Stimulated activated naive CD4-positive, alpha-beta T cell (primary cell): Measurements from ENCODE around the gene CIAO3.

ENCODE experiments used
- DNase-seq, 6 experiments: peaks; one replicate each; lab custom pipeline; 2025; lab: John Stamatoyannopoulos, UW

Gene CIAO3

GRCh38 chr16:775236-775796 is 34.5 kb upstream of the CIAO3 start:
- DNase-seq, result no peak

DNA sequence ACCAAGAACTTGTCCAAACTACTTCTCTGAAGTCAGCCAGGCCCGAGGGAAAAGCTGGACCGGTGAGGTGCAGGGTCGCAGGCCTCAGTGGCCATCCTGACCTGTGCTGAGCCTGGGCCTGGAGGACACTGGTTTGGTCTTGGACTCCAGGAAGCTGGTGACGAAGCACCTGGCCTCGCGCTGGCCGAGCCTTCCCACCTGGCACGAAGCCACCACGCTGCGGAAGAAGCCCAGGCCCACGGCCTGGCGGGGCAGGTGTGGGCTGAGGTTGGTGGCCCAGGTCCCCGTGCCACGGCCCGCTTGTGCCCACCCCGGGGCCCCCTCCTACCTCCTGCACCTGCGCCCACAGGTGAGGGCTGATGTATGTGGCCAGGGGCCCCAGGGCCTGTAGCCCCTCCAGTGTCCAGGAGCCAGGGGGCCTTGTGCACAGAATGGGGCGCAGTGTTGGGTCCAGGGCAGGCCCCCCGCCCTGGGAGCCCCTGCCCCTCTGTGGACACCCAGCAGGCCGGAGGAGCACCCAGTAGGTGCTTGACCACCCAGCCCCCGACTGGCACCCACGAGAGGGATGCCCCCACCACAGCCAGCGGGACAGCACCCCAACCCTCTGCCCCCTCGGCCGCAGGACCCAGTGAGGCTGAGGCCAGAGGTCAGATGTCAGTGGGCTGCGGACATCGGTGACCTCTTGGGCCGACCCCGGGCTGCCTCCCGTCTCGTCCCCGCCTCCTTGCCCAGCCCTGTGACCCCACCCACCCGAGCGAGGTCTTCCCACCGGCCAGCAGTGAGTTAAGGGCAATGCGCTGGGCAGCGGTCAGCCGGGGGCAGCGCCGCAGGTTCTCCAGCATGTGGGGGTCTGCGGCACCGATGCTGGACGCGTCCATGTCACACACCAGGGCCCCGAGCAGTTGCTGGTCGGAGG is 33.5 kb upstream of the CIAO3 start:
- no peak for DNase-seq

DNA sequence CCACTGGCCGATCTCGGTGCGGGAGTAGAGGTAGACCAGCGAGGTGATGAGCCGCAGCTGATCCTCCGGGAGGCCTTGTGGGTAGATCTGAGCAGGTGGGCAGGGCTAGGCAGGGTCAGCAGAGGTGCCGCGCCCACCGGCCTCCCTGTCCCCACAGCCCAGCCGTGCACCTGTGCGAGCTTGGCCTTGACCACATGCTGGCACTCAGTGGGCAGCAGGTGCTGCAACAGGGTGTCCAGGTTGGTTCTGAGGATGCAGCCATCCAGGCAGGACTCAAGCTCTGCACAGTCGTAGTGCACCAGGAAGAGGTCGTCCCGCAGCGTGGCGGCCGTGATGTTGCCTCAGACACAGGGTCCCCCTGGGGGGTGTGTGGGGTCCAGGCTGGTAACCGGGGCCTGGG is 32.2 kb upstream of the CIAO3 start:
- no peak for DNase-seq

GRCh38 chr16:770411-770810 is 29.6 kb upstream of the CIAO3 start:
- no peak for DNase-seq

- DNase-seq, result no peak
Measured at GRCh38 chr16:769934-770333, 29.1 kb upstream of the CIAO3 start.

DNA sequence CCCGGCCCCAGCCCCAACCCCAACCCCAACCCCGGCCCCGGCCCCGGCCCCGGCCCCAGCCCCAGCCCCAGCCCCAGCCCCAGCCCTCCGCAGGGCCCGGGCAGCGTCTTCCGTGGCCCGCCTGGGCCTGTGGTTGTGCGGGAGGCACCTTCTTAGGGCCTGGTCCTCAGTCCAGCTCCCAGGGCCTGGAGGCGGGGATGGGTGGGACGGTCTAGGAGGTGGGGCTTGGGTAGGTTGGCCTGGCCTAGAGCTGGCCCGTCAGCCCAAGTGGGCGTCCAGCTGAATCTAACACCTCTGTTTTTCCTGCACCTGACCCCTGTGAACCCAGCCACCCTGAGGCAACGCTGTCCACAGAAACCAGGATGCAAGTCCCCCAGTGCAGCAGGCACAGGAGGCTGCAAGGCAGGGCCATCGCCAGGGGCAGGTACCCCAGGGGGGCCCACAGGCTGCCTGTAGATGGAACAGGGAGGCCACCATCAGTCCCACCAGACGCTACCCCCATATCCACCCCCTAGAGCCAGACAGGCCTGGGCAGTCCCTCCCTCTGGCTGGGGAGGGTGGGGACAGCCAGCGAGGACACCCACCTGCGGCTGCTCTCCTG is 28.5 kb upstream of the CIAO3 start:
- DNase-seq, result no peak

DNA sequence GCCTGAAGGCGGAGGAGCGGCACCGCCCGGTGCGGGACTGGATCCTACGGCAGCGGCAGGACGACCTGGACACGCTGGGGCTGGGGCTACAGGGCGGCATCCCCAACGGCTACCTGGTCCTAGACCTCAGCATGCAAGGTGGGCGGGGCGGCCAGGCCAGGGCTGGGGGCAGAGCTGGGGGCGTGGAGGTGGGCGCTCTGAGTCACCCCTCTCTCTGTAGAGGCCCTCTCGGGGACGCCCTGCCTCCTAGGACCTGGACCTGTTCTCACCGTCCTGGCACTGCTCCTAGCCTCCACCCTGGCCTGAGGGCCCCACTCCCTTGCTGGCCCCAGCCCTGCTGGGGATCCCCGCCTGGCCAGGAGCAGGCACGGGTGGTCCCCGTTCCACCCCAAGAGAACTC is 27.6 kb upstream of the CIAO3 start:
- no peak for DNase-seq

DNA sequence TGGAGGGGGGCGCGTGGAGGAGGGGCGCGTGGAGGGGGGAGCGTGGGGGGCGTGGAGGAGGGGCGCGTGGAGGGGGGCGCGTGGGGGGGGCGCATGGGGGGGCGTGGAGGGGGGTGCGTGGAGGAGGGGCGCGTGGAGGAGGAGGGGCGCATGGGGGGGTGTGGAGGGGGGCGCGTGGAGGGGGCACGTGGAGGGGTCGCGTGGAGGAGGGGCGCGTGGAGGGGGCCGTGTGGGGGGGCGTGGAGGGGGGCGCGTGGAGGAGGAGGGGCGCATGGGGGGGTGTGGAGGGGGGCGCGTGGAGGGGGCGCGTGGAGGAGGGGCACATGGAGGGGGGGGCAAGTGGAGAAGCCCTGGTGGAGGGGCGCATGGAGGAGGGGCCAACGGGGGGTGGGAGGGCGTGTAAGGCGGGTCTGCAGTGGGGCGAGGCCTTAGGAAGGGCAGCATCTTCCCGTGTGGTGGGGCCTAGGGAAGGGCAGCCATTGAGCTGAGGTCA is 27.0 kb upstream of the CIAO3 start:
- DNase-seq, result no peak

- DNase-seq, result no peak
Measured at GRCh38 chr16:766820-767640, 26.2 kb upstream of the CIAO3 start.

DNA sequence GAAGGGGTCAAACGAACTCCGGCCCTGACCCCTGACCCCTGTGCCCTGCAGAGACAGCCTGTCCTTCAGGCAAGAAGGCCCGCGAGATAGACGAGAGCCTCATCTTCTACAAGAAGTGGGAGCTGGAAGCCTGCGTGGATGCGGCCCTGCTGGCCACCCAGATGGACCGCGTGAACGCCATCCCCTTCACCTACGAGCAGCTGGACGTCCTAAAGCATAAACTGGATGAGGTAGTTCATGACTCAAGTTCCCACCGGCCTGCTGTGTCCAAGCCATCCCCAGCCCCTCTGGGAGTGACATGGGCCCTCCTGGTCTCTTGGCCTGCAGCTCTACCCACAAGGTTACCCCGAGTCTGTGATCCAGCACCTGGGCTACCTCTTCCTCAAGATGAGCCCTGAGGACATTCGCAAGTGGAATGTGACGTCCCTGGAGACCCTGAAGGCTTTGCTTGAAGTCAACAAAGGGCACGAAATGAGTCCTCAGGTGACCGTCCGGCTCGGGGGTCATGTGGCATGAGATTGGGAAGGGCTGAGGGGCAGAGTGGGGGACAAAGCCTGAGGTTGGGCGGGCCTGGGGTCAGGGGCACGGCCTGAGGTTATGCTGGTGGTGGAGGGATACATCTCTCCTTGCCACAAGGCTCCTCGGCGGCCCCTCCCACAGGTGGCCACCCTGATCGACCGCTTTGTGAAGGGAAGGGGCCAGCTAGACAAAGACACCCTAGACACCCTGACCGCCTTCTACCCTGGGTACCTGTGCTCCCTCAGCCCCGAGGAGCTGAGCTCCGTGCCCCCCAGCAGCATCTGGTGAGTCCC is 25.4 kb upstream of the CIAO3 start:
- no peak for DNase-seq

- DNase-seq, result no peak
Measured at GRCh38 chr16:765488-765865, 24.7 kb upstream of the CIAO3 start.

GRCh38 chr16:764848-765487 is 24.2 kb upstream of the CIAO3 start:
- no peak for DNase-seq

DNA sequence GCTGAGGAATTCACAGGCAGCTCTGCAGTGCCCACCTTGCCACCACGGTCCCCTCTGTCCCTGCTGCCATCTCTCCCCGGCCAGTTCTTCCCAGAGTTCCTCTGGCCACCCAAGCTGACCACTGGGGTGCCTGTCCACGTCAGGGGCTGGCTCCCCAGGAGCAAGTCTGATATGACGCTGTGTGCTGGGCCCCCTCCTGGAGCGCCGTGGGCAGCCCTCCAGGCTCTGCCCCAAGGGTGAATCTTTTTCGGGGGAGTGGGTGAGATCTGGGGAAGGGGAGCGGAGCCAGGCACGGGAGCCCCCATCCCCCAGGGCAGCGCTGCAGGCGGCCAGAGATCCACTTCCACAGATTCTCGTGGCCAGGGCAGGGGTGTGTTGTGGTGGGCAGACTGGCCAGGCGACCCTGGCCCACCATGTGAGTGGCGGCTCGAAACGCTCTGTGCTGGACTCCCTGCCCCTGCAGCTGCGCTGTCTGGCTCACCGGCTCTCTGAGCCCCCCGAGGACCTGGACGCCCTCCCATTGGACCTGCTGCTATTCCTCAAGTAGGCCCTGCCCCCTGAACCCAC is 23.5 kb upstream of the CIAO3 start:
- DNase-seq, result no peak

GRCh38 chr16:763369-764183 is 22.8 kb upstream of the CIAO3 start:
- DNase-seq, result no peak

DNA sequence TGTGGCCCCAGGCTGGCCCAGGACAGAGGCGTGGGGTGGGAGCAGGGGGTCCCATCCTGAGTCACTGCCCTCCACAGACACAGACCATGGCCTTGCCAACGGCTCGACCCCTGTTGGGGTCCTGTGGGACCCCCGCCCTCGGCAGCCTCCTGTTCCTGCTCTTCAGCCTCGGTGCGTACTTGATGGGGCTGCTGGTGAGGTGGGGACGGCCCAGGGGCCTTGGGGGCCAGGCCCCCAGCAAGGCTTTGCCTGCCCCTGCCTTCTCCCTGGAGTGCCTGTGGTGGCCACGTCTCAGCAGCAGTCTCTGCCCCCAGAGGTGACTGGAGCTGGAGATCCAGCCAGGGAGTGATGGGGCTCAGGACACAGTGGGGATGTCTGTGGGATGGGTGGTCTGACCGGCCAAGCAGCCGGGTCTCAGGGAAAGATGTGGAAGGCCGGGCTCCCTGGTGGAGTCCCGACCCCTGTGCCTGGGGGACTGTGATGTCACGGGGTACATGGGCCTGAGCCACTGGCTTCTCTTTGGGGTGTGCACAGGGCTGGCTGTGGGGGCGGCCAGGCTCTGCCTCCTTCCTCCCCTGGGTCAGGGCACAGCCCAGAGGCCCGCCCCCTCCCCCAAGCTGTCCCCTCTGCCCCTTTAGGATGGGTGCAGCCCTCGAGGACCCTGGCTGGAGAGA is 21.9 kb upstream of the CIAO3 start:
- no peak for DNase-seq

DNA sequence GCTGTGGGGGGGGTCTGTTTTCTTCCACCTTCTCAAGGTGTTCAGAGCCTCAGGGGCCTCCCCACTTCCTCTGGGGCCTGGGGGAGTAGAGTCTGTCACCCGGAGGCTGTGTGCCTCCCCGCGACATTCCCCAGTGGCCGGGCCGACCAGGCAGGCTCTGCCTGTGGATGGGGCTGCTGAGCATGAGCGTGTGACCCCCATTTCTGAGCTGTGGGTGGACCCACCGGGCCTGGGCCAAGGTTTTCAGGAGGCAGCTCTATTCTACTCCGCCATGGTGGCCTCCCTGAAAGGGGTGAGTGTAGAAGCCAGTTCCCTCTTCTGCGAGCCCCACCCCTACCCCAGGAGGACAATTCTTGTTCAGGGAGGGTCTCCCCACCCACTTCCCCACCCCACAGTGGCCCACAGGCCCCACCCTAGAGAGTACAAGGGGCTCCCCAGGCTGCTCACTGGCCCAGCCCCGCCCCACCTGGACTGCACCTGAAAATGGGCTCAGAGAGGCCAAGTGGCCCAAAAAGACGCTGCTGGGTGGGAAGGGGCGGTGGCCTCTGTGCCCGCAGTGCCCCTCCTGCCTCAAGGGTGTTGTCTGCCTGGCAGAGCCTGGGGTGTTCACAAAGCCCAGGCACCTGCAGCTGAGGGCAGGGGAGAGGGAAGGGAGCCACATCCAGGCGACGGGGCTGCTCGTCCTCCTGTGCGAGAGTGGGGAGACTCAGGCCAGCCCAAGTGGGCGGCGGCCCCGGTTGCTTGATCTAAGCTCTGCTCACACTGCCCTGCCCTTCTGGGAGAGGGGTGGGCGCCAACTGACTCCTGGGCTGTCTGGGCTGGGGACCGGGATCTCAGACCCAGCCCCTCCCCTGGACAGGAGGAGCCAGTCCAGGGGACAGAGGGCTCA is 21.1 kb upstream of the CIAO3 start:
- DNase-seq, result no peak

- DNase-seq, result no peak
Measured at GRCh38 chr16:760545-761343, 19.9 kb upstream of the CIAO3 start, which contains the start of gene MSLN. Gene MSLN (plus strand): TSS chr16:760734. CDS start chr16:762681, 1,947 bp downstream.
